ENCODE data around the gene CHI3L2. TPM values are rescaled to one million over a fixed set of nuclear protein-coding genes. Genes with fewer than 3 reads are reported as not detected.
A peak's percentile ranks its signal among the peaks of the same experiment; 100 is the strongest.

CHI3L2 gene
- total RNA-seq, 2 donors from 2014 or later, result 9.0 to 10.6 TPM

GRCh38 chr1:111197598-111198284 is 29.8 kb upstream of the CHI3L2 start:
- Mint-ChIP-seq H3K36me3 (ENCODE audit: insufficient read depth in 2 of 2) (peaks cover 40 to 64% of the 10 kb centered on the region in 2 donors), H3K9me3 (no peaks in the 10 kb centered on the region), H3K27me3 (ENCODE audit: low read depth) (no peaks in the 10 kb centered on the region), H3K4me1 (ENCODE audit: low read depth) (peaks cover 88% of the 10 kb centered on the region), H3K4me3 (peak overlapping the region; percentile 93 to 98), H3K27ac (peak overlapping the region; percentile 97)
- peak; percentile 50 to 54 for ATAC-seq (replicated peaks in 1 of 2)
- peak in 1 of 2 donors; percentile 67 for DNase-seq

GRCh38 chr1:111198836-111199235 is 28.7 kb upstream of the CHI3L2 start:
- Mint-ChIP-seq H3K27ac (peak overlapping the region; percentile 97), H3K36me3 (ENCODE audit: insufficient read depth in 2 of 2) (peaks cover 34 to 59% of the 10 kb centered on the region in 2 donors), H3K4me1 (ENCODE audit: low read depth) (peaks cover 83% of the 10 kb centered on the region), H3K9me3 (no peaks in the 10 kb centered on the region), H3K27me3 (ENCODE audit: low read depth) (no peaks in the 10 kb centered on the region), H3K4me3 (peak overlapping the region; percentile 93 to 98)
- DNase-seq, result no peak
- ATAC-seq (replicated peaks in 1 of 2), result no peak

DNA sequence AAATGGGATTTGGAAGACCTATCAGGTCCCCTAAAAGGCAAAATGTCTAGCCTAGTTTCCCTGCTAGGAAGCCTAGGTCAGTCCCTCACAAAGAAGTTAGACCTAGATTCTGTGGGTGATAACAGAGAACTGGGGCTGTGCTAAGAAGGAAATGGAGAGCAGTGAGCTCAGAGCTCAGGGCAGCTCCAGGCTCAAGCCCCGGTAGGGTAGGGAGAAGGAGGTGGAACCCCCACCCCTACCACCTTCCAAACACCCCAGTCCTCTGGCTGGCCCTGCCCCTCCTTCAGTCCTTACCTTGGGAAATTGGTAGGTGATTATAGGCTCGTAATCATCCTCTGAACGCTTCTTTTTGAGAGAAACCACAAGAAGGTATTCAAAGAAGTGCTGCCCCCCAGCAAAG is 28.2 kb upstream of the CHI3L2 start:
- Mint-ChIP-seq H3K36me3 (ENCODE audit: insufficient read depth in 2 of 2) (peaks cover 31 to 55% of the 10 kb centered on the region in 2 donors), H3K4me3 (peak overlapping the region; percentile 93 to 98), H3K9me3 (no peaks in the 10 kb centered on the region), H3K27ac (peak overlapping the region; percentile 97), H3K4me1 (ENCODE audit: low read depth) (peaks cover 78% of the 10 kb centered on the region), H3K27me3 (ENCODE audit: low read depth) (no peaks in the 10 kb centered on the region)
- no peak for DNase-seq
- peak in 1 of 2 donors; percentile 14 for ATAC-seq (replicated peaks in 1 of 2)

DNA sequence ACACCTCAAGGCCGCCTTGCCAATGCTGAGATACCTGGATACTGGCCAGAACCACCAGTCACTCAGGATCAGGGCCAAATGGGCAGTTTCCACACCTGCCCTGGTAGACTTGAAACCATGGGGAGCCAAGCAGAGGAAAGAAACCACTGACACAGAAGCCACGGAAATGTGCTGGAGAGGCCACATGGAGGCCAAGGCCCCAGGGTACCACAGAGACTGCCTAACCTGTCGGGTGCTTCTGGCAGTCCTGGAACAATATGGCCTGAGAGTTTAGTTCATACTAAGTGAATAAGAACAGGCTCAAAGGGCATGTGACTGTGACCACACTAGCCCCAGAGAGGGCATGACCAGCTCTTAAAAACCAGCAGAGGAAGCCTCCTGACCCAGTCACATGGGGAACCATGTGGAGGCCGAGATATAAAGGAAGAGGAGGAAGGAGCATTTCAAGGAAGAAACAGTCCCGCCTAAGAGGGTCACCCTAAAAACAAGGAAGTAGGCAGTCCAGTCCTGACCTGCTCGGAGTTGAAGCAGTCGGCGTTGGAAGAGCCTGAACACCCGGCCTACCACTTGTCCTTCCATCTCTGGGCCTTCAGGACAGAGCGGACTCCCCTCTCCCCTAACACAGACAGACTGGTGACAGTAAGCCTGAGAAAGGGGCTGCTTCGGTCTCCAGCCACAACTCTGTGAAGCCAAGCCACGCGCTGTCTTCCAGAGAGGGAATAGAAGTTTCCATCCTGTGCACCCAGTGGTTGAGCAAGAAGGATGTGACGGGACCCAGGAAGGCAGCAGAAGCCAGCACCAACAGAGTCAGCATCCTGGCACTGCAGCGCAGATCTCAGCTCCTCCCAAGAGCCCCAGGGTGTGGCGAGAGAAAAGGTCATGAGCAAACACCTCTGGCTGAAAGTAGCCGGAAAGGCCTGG is 27.4 kb upstream of the CHI3L2 start, which contains the start of gene DENND2D:
Gene DENND2D (minus strand): TSS at position 766 of the 921 bp plus-strand sequence. CDS start 187 bp downstream, at position 579.
- H3K4me3 Mint-ChIP-seq, result peak within 1 kb of the TSS; percentile 93 to 98
- peak; percentile 51 to 62 for ATAC-seq (replicated peaks in 1 of 2)

DNA sequence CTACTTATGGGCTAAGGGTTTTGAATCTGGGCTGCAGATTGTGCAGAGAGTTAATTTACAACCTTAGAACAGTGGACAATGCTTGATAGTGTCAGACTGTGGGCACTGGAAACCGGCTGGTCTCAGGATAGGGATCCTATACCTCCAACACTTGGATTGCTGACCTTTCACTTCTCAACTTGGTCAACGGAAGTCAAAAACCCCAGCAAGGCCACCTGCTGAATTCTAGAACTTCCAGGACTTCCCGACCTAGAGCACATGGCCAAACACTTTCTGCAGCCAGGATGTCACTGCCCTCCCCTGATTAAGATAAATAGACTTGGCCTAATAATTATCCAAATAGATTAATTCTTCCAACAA is 26.7 kb upstream of the CHI3L2 start:
- no peaks in the 10 kb centered on the region for H3K9me3 Mint-ChIP-seq
- DNase-seq (no peak), ATAC-seq (replicated peaks in 1 of 2) (no peak)
- H3K27ac Mint-ChIP-seq, result peak overlapping the region; percentile 97
- no peaks in the 10 kb centered on the region for H3K27me3 Mint-ChIP-seq (ENCODE audit: low read depth)
- peaks cover 76% of the 10 kb centered on the region for H3K4me1 Mint-ChIP-seq (ENCODE audit: low read depth)
- peaks cover 29 to 42% of the 10 kb centered on the region in 2 donors for H3K36me3 Mint-ChIP-seq (ENCODE audit: insufficient read depth in 2 of 2)
- peak overlapping the region; percentile 93 to 98 for H3K4me3 Mint-ChIP-seq

More for the DNA sequence above, 27.4 kb upstream of the CHI3L2 start, which contains the start of gene DENND2D:
- Mint-ChIP-seq H3K27ac (peak within 1 kb of the TSS; percentile 97), H3K27me3 (ENCODE audit: low read depth) (no peaks in the 10 kb centered on the region), H3K36me3 (ENCODE audit: insufficient read depth in 2 of 2) (peaks cover 31 to 47% of the 10 kb centered on the region in 2 donors), H3K9me3 (no peaks in the 10 kb centered on the region), H3K4me1 (ENCODE audit: low read depth) (peaks cover 76% of the 10 kb centered on the region)
- peak; percentile 73 to 74 for DNase-seq

GRCh38 chr1:111201275-111202090 is 26.0 kb upstream of the CHI3L2 start:
- peak overlapping the region; percentile 93 to 98 for H3K4me3 Mint-ChIP-seq
- peak overlapping the region; percentile 97 for H3K27ac Mint-ChIP-seq
- peaks cover 25 to 36% of the 10 kb centered on the region in 2 donors for H3K36me3 Mint-ChIP-seq (ENCODE audit: insufficient read depth in 2 of 2)
- peaks cover 76% of the 10 kb centered on the region for H3K4me1 Mint-ChIP-seq (ENCODE audit: low read depth)
- DNase-seq (no peak), ATAC-seq (replicated peaks in 1 of 2) (no peak)
- no peaks in the 10 kb centered on the region for H3K27me3 Mint-ChIP-seq (ENCODE audit: low read depth)
- H3K9me3 Mint-ChIP-seq, result no peaks in the 10 kb centered on the region

GRCh38 chr1:111202366-111202706 is 25.2 kb upstream of the CHI3L2 start:
- DNase-seq, result no peak
- no peaks in the 10 kb centered on the region for H3K9me3 Mint-ChIP-seq
- ATAC-seq (replicated peaks in 1 of 2), result no peak
- H3K27me3 Mint-ChIP-seq (ENCODE audit: low read depth), result no peaks in the 10 kb centered on the region
- peak overlapping the region; percentile 97 for H3K27ac Mint-ChIP-seq
- H3K4me1 Mint-ChIP-seq (ENCODE audit: low read depth), result peaks cover 74% of the 10 kb centered on the region
- peaks cover 18 to 27% of the 10 kb centered on the region in 2 donors for H3K36me3 Mint-ChIP-seq (ENCODE audit: insufficient read depth in 2 of 2)
- H3K4me3 Mint-ChIP-seq, result peak overlapping the region; percentile 93 to 98

DNA sequence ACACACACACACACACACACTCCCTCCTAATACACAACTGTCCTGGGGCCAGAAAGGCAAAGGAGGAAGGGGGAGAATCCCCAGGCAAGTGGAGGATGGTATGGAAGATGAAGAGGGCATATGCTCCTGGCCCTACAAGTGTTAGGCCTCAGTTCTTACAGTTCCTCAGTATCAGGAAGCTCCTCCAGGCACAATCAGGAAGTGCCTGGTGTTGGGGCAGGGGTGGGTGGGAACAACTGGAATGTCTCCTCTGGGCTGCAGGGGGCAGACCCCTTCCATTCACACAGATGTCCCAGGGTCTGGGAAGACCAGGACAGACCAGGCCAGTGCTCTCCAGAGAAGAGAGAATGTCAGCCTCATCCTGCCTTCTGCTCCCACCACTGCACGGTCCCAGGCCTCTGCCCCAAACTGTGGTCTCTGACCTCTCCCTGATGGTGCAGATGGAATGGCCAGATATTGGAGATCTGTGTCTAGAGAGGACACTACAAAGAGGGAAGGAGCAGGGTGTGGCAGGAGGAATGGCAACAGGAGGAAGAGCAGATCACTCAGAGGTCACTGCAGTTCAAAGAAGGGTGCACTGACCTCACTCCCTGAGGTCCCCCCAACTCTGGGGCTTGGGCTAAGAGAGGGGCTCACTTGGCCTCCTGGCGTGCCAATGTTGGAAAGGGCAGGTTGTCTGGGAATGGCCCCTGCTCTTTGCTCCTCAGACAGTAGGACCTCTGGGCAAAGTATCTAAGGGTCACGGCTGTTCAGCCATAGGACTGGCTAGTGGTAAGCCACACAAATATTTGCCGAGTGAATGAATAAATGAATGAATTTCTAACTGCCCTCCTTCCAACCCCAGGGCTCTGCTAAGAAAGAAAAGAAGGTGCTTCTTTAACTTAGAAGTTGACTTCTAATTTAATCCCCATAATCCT is 24.5 kb upstream of the CHI3L2 start:
- no peaks in the 10 kb centered on the region for H3K9me3 Mint-ChIP-seq
- peaks cover 16 to 21% of the 10 kb centered on the region in 2 donors for H3K36me3 Mint-ChIP-seq (ENCODE audit: insufficient read depth in 2 of 2)
- ATAC-seq (replicated peaks in 1 of 2), result no peak
- no peak for DNase-seq
- H3K4me3 Mint-ChIP-seq, result peak overlapping the region; percentile 93 to 98
- H3K4me1 Mint-ChIP-seq (ENCODE audit: low read depth), result peaks cover 73% of the 10 kb centered on the region
- no peaks in the 10 kb centered on the region for H3K27me3 Mint-ChIP-seq (ENCODE audit: low read depth)
- peak overlapping the region; percentile 97 for H3K27ac Mint-ChIP-seq

GRCh38 chr1:111203681-111204200 is 23.8 kb upstream of the CHI3L2 start:
- H3K36me3 Mint-ChIP-seq (ENCODE audit: insufficient read depth in 2 of 2), result peaks cover 8 to 14% of the 10 kb centered on the region in 2 donors
- peak; percentile 88 to 90 for DNase-seq
- peak overlapping the region; percentile 97 for H3K27ac Mint-ChIP-seq
- ATAC-seq (replicated peaks in 1 of 2), result peak; percentile 53 to 62
- H3K9me3 Mint-ChIP-seq, result no peaks in the 10 kb centered on the region
- peaks cover 73% of the 10 kb centered on the region for H3K4me1 Mint-ChIP-seq (ENCODE audit: low read depth)
- peak overlapping the region; percentile 93 to 98 for H3K4me3 Mint-ChIP-seq
- no peaks in the 10 kb centered on the region for H3K27me3 Mint-ChIP-seq (ENCODE audit: low read depth)

DNA sequence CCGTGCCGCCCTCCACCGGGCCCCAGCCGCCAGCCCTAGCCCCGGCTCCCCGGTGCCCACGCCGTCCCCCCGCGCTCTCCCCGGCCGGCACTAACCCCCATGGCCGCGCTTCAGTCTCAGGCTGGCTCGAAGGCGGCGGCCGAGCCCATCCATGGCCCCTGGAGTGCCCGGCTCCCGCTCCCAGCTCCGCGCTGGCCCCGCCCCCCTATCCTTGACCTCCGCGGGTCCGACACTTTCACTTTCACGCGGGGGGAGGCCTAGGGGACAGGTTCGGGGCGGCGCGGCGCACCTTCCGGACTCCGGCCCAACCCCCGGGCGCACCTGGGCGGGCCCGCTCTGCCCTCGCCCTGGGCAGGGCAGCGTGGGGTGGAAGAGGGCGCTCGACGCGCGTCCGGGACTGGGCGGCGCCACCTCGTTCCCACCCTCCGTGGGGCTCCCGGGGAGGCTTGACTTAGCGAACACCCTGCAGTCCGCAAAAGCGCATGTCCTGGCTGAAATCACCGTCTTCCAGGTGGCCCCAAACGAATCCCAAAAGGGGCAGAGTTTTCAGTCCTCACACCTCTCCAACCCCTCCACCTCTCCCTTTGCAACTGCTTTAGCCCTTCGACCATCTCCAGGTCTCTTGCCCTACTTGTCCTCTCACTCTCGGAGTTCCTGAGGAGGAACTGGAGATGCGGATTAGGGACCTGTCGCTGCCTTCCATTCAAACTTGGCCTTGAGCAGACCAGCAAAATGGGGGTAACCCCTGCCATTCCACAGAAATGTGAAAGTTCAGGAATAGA is 23.1 kb upstream of the CHI3L2 start:
- Mint-ChIP-seq H3K9me3 (no peaks in the 10 kb centered on the region), H3K4me3 (peak overlapping the region; percentile 93 to 98), H3K4me1 (ENCODE audit: low read depth) (peaks cover 79% of the 10 kb centered on the region), H3K36me3 (ENCODE audit: insufficient read depth in 2 of 2) (peaks cover 3 to 8% of the 10 kb centered on the region in 2 donors), H3K27ac (no peak overlapping the region), H3K27me3 (ENCODE audit: low read depth) (no peaks in the 10 kb centered on the region)
- DNase-seq (peak; percentile 76 to 83), ATAC-seq (replicated peaks in 1 of 2) (peak; percentile 73 to 77)

Data from activated T-cell treated with anti-CD3 and anti-CD28 coated beads, Interleukin-2, amount 50 U/mL, for 72 hours (primary cell).